Right lobe of liver (tissue), 4 donors: ENCODE measurements around the gene TFEC.

Experiments
- POLR2A ChIP-seq: fragments of 450-650 bp; IDR thresholded peaks from one replicate; pipeline ENCODE4 v1.6.1; 2017; ENCODE audit warnings: antibody characterized with exemption, mild to moderate bottlenecking
- TF ChIP-seq, protein P1 (sequence below), 4 donors: fragments of 200-600 bp in 3 of 4; fragments of 450-650 bp in 1 of 4; IDR thresholded peaks; one replicate each; pipeline versions ENCODE4 v1.5.1 to v1.8.0; 2016 to 2022; ENCODE audit warnings: antibody characterized with exemption in 4 of 4, mild to moderate bottlenecking in 2 of 4
- donor health status: DM: no; HTN: no; CAD: no.
- donor health status: DM: no; HTN: no; CAD: no.
- donor health status: DM: no; HTN: yes; CAD: no.

DNA sequence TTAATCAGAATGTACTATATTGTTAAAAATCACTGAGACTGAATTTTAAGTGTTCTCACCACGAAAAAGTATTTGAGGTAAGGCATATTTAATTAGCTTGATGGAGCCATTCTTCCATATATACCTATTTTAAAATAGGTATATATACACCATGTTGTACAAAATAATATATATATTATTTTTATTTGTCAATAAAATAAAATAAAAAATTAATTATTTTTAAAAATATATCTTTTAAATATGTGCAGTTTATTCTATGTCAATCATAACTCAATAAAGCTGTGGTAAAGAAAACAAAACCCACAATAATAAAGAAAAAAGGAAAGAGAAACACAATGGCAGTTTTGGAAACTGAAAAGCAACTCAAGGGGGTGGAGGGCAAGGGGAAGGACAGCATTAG, 33.6 kb upstream of the TFEC start:
- TF ChIP-seq POLR2A, result no peak
- TF ChIP-seq, protein P1, sequence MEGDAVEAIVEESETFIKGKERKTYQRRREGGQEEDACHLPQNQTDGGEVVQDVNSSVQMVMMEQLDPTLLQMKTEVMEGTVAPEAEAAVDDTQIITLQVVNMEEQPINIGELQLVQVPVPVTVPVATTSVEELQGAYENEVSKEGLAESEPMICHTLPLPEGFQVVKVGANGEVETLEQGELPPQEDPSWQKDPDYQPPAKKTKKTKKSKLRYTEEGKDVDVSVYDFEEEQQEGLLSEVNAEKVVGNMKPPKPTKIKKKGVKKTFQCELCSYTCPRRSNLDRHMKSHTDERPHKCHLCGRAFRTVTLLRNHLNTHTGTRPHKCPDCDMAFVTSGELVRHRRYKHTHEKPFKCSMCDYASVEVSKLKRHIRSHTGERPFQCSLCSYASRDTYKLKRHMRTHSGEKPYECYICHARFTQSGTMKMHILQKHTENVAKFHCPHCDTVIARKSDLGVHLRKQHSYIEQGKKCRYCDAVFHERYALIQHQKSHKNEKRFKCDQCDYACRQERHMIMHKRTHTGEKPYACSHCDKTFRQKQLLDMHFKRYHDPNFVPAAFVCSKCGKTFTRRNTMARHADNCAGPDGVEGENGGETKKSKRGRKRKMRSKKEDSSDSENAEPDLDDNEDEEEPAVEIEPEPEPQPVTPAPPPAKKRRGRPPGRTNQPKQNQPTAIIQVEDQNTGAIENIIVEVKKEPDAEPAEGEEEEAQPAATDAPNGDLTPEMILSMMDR (IDR thresholded peaks at IDR 0.05), result no peak
